WI38 (cell line): Measurements from ENCODE around the gene GSTM2.
A peak's percentile ranks its signal among the peaks of the same experiment; 100 is the strongest.
"Not testable (repeated sequence)": the region's sequence is repeated elsewhere in the genome, so short reads cannot be mapped to it uniquely, and the experiment has no call there.

ENCODE experiments used
- H3K4me3 ChIP-seq: 2 replicates; pipeline ENCODE4 v1.5.1; 2011; ENCODE audit warnings: low read depth, mild to moderate bottlenecking, control low read depth, low read length
- TF ChIP-seq, protein P1 (sequence below): IDR thresholded peaks from 2 replicates; pipeline ENCODE4 v1.5.1; 2012; ENCODE audit warnings: low read depth, mild to moderate bottlenecking, control low read depth, low read length

GSTM2 gene

GRCh38 chr1:109704173-109704572 is 36.3 kb downstream of the GSTM2 start:
- TF ChIP-seq, protein P1, sequence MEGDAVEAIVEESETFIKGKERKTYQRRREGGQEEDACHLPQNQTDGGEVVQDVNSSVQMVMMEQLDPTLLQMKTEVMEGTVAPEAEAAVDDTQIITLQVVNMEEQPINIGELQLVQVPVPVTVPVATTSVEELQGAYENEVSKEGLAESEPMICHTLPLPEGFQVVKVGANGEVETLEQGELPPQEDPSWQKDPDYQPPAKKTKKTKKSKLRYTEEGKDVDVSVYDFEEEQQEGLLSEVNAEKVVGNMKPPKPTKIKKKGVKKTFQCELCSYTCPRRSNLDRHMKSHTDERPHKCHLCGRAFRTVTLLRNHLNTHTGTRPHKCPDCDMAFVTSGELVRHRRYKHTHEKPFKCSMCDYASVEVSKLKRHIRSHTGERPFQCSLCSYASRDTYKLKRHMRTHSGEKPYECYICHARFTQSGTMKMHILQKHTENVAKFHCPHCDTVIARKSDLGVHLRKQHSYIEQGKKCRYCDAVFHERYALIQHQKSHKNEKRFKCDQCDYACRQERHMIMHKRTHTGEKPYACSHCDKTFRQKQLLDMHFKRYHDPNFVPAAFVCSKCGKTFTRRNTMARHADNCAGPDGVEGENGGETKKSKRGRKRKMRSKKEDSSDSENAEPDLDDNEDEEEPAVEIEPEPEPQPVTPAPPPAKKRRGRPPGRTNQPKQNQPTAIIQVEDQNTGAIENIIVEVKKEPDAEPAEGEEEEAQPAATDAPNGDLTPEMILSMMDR = no peak
- H3K4me3 ChIP-seq = no peak overlapping the region

DNA sequence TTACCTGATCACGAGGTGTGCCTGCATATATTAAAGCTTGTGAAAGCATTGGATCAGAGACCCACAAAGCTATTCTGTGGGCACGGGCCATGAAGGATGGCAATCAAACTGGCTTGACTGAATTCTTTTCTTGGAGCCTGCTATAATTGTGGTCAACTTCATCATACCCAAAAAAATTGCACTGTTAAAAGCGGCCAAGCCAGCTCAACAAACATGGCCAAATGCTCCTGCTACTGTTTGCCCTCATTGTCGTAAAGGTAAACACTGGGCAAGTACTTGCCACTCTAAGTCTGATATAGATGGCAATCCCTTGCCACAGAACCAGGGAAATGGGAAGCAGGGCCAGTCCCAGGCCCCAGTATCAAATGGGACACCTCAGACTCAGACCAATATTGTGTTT is 37.6 kb downstream of the GSTM2 start:
- H3K4me3 ChIP-seq = no peak overlapping the region
- TF ChIP-seq, protein P1 = no peak

GRCh38 chr1:109708949-109709348 is 41.1 kb downstream of the GSTM2 start:
- H3K4me3 ChIP-seq = not testable (repeated sequence)

DNA sequence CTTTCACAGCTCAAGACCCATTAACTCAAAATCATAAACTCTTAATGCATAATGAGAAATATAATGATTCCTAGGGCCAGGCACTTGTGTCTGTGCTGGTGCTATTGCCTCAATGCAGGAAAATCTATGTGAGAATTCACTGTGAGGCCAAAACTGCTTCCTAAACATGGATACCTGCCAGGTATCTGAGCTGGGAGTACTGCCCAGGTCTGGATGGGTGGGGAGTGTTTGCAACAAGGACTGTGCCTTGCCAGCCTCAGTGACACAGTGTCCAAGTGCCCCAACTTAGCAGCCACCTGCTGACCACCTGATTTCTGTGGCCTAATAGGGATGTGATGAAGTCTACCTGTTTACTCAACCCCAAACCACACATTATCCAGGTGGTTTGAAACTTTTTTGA is 42.0 kb downstream of the GSTM2 start:
- H3K4me3 ChIP-seq = not testable (repeated sequence)

DNA sequence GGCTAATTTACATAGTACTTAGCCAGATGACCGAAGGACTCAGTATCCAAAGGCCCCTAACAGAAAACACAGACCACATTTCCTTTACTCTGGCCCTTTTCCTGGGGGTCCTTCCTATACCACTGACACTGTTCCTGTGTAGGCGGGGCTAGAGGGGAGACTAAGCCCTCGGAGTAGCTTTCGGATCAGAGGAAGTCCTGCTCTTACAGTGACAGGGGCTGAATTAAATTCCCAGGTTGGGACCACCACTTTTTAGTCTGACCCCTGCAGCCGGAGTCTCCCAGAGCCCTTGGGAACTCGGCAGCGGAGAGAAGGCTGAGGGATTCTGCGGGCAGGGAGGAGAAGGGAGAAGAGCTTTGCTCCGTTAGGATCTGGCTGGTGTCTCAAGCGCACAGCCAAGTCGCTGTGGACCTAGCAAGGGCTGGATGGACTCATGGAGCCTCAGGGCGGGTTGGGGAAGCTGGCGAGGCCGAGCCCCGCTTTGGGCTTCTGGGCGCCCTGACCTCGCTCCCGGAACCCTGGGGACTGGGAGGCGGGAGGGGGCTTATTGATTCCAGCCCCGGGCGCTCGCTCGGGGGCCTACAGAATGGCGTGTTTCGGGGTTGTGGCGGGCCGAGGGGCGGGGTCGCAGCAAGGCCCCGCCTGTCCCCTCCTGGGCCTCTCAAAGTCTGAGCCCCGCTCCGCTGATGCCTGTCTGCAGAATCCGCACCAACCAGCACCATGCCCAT is 43.9 kb downstream of the GSTM2 start, which contains the start of gene GSTM5:
Gene GSTM5, plus strand, starts transcription at position 659 of the 728 bp plus-strand sequence. Its CDS starts 62 bp downstream, at position 721.
- H3K4me3 ChIP-seq = peak within 1 kb of the TSS; percentile 46

DNA sequence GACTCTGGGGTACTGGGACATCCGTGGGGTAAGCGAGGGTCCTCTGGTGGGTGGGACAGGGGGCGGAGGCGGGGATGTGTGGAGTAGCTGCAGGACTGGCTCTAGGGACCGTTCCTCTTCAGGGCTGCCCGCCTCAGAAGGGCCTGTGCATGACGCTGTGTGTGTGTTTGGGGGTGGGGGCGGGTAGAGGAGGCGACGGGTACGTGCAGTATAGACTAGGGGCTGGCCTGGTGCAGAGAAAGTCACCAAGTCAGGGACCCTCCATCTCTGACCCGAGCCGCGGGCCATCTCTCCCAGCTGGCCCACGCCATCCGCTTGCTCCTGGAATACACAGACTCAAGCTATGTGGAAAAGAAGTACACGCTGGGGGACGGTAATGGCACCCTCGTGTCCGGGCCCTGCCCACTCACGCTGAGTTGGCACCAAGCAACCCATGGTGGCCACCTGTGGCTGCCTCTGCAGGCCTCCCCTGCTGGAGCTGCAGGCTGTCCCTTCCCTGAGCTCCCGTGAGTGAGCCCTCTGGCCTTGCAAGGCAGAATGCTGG is 44.5 kb downstream of the GSTM2 start:
- peak overlapping the region; percentile 46 for H3K4me3 ChIP-seq

GRCh38 chr1:109713636-109714035 is 45.8 kb downstream of the GSTM2 start:
- H3K4me3 ChIP-seq = no peak overlapping the region
- TF ChIP-seq, protein P1 = no peak

More for the DNA sequence above, 44.5 kb downstream of the GSTM2 start:
- TF ChIP-seq, protein P1 = no peak

DNA sequence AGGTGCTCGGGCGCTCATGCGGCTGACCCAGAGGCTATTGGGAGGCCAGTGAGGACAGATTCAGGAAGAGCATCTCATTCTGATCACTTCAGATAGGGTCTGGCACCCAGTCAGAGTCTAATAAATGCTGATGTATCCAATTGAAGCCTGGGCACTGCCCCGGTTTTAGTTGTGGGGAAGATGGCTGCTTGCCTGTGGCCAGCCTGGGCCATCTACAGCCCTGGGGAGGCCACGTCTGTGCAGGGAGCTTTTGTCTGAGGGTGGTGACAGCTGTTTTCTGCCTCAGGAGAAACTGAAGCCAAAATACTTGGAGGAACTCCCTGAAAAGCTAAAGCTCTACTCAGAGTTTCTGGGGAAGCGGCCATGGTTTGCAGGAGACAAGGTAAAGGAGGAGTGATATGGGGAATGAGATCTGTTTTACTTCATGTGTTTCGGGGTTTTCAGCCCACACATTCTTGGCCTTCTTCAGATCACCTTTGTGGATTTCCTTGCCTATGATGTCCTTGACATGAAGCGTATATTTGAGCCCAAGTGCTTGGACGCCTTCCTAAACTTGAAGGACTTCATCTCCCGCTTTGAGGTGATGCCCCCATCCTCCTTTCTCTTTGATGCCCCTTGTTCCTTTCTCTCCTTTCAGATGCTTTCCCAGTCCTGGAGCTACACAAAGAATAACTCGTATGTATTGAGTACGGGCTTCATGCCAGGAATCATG is 47.0 kb downstream of the GSTM2 start:
- TF ChIP-seq, protein P1 = no peak

More for the DNA sequence above, 47.0 kb downstream of the GSTM2 start:
- no peak overlapping the region for H3K4me3 ChIP-seq
